Measurements from ENCODE around the gene LYPLAL1. TPM values are rescaled to one million over a fixed set of nuclear protein-coding genes. Genes with fewer than 3 reads are reported as not detected.

The LYPLAL1 gene
- total RNA-seq, 1 donor from 2014 or later, result 17.4 TPM

- H3K9me3 Mint-ChIP-seq (ENCODE audit: unreplicated experiment), result peaks cover 4% of the 10 kb centered on the region
- DNase-seq, result no peak
- peaks cover 12% of the 10 kb centered on the region for H3K4me1 Mint-ChIP-seq (ENCODE audit: low read depth, unreplicated experiment)
- peaks cover 7% of the 10 kb centered on the region for H3K36me3 Mint-ChIP-seq (ENCODE audit: unreplicated experiment)
- TF ChIP-seq CTCF (IDR thresholded peaks at IDR 0.05; ENCODE audit: partially characterized antibody, unreplicated experiment), result no peak
- peaks cover 1% of the 10 kb centered on the region for H3K27me3 Mint-ChIP-seq (ENCODE audit: unreplicated experiment)
- no peak overlapping the region for H3K27ac Mint-ChIP-seq (ENCODE audit: unreplicated experiment)
- H3K4me3 Mint-ChIP-seq (ENCODE audit: unreplicated experiment), result no peak overlapping the region
Observed at GRCh38 chr1:219130366-219130935, 43.2 kb upstream of the LYPLAL1 start.

- H3K9me3 Mint-ChIP-seq (ENCODE audit: unreplicated experiment), result no peaks in the 10 kb centered on the region
- H3K4me1 Mint-ChIP-seq (ENCODE audit: low read depth, unreplicated experiment), result no peaks in the 10 kb centered on the region
- no peaks in the 10 kb centered on the region for H3K27me3 Mint-ChIP-seq (ENCODE audit: unreplicated experiment)
Observed at GRCh38 chr1:219132939-219133338, 40.7 kb upstream of the LYPLAL1 start.

GRCh38 chr1:219138747-219139146, 34.9 kb upstream of the LYPLAL1 start:
- Mint-ChIP-seq H3K27me3 (ENCODE audit: unreplicated experiment) (no peaks in the 10 kb centered on the region), H3K4me1 (ENCODE audit: low read depth, unreplicated experiment) (no peaks in the 10 kb centered on the region), H3K36me3 (ENCODE audit: unreplicated experiment) (peaks cover 7% of the 10 kb centered on the region), H3K9me3 (ENCODE audit: unreplicated experiment) (no peaks in the 10 kb centered on the region), H3K4me3 (ENCODE audit: unreplicated experiment) (no peak overlapping the region), H3K27ac (ENCODE audit: unreplicated experiment) (no peak overlapping the region)
- no peak for TF ChIP-seq CTCF (IDR thresholded peaks at IDR 0.05; ENCODE audit: partially characterized antibody, unreplicated experiment)
- no peak for DNase-seq

More at GRCh38 chr1:219132939-219133338, 40.7 kb upstream of the LYPLAL1 start:
- no peak overlapping the region for H3K4me3 Mint-ChIP-seq (ENCODE audit: unreplicated experiment)
- no peak for DNase-seq
- no peak for TF ChIP-seq CTCF (IDR thresholded peaks at IDR 0.05; ENCODE audit: partially characterized antibody, unreplicated experiment)
- H3K36me3 Mint-ChIP-seq (ENCODE audit: unreplicated experiment), result peaks cover 7% of the 10 kb centered on the region
- no peak overlapping the region for H3K27ac Mint-ChIP-seq (ENCODE audit: unreplicated experiment)

- Mint-ChIP-seq H3K36me3 (ENCODE audit: unreplicated experiment) (no peaks in the 10 kb centered on the region), H3K4me3 (ENCODE audit: unreplicated experiment) (no peak overlapping the region), H3K27ac (ENCODE audit: unreplicated experiment) (no peak overlapping the region), H3K27me3 (ENCODE audit: unreplicated experiment) (no peaks in the 10 kb centered on the region), H3K9me3 (ENCODE audit: unreplicated experiment) (no peaks in the 10 kb centered on the region), H3K4me1 (ENCODE audit: low read depth, unreplicated experiment) (no peaks in the 10 kb centered on the region)
- DNase-seq, result no peak
- no peak for TF ChIP-seq CTCF (IDR thresholded peaks at IDR 0.05; ENCODE audit: partially characterized antibody, unreplicated experiment)
Observed at GRCh38 chr1:219140303-219140877, 33.3 kb upstream of the LYPLAL1 start.

DNA sequence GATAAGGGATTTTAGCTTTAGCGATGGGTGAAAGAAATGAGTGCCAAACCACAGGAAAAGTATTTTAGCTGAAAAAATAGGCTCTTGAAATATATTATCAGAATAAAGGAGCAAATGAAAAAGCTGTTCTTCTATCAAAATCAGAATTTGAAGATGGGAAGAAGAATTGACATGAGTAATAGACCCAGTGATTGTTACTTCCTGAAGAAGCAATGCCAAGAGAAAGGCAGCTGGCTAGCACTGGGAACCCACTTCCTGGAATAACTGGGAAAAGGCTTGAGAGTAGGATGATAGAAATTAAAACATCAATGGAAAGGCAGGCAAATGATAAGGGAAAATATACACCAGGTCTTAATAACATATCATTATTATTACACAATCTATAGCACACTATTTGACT, 29.9 kb upstream of the LYPLAL1 start:
- TF ChIP-seq CTCF (IDR thresholded peaks at IDR 0.05; ENCODE audit: partially characterized antibody, unreplicated experiment), result no peak
- Mint-ChIP-seq H3K9me3 (ENCODE audit: unreplicated experiment) (no peaks in the 10 kb centered on the region), H3K27me3 (ENCODE audit: unreplicated experiment) (no peaks in the 10 kb centered on the region), H3K27ac (ENCODE audit: unreplicated experiment) (no peak overlapping the region), H3K4me3 (ENCODE audit: unreplicated experiment) (no peak overlapping the region), H3K4me1 (ENCODE audit: low read depth, unreplicated experiment) (no peaks in the 10 kb centered on the region), H3K36me3 (ENCODE audit: unreplicated experiment) (no peaks in the 10 kb centered on the region)
- DNase-seq, result no peak

Measured in glutamatergic neuron (in vitro differentiated cells).